ENCODE data around the gene UBE2O.

UBE2O gene

GRCh38 chr17:76485569-76485968 lies 32.6 kb upstream of the UBE2O start:
- DNase-seq (ENCODE audit: low read depth), result no peak

GRCh38 chr17:76484228-76484725 lies 31.3 kb upstream of the UBE2O start:
- DNase-seq (ENCODE audit: low read depth), result no peak

GRCh38 chr17:76481071-76481655 lies 28.2 kb upstream of the UBE2O start:
- DNase-seq (ENCODE audit: low read depth), result no peak

GRCh38 chr17:76480632-76481031 lies 27.7 kb upstream of the UBE2O start:
- DNase-seq (ENCODE audit: low read depth), result no peak

GRCh38 chr17:76479515-76480060 lies 26.6 kb upstream of the UBE2O start:
- DNase-seq (ENCODE audit: low read depth), result no peak

GRCh38 chr17:76478730-76479514 lies 26.0 kb upstream of the UBE2O start:
- DNase-seq (ENCODE audit: low read depth), result no peak

- DNase-seq (ENCODE audit: low read depth), result no peak
Observed at GRCh38 chr17:76478097-76478496, 25.1 kb upstream of the UBE2O start.

- DNase-seq (ENCODE audit: low read depth), result no peak
Observed at GRCh38 chr17:76477576-76477975, 24.6 kb upstream of the UBE2O start.

- no peak for DNase-seq (ENCODE audit: low read depth)
Observed at GRCh38 chr17:76476736-76477135, 23.8 kb upstream of the UBE2O start.

GRCh38 chr17:76475302-76475701 lies 22.4 kb upstream of the UBE2O start:
- DNase-seq (ENCODE audit: low read depth), result no peak

- DNase-seq (ENCODE audit: low read depth), result no peak
Observed at GRCh38 chr17:76474894-76475293, 21.9 kb upstream of the UBE2O start.

- DNase-seq (ENCODE audit: low read depth), result no peak
Observed at GRCh38 chr17:76474238-76474637, 21.3 kb upstream of the UBE2O start.

GRCh38 chr17:76473541-76473985 lies 20.6 kb upstream of the UBE2O start:
- DNase-seq (ENCODE audit: low read depth), result no peak

- no peak for DNase-seq (ENCODE audit: low read depth)
Observed at GRCh38 chr17:76472726-76473125, 19.8 kb upstream of the UBE2O start.

- no peak for DNase-seq (ENCODE audit: low read depth)
Observed at GRCh38 chr17:76472258-76472645, 19.3 kb upstream of the UBE2O start.

- no peak for DNase-seq (ENCODE audit: low read depth)
Observed at GRCh38 chr17:76471498-76472257, 18.7 kb upstream of the UBE2O start.

- DNase-seq (ENCODE audit: low read depth), result no peak
Observed at GRCh38 chr17:76469991-76470739, 17.2 kb upstream of the UBE2O start.

- no peak for DNase-seq (ENCODE audit: low read depth)
Observed at GRCh38 chr17:76469076-76469990, 16.4 kb upstream of the UBE2O start.

- DNase-seq (ENCODE audit: low read depth), result no peak
Observed at GRCh38 chr17:76468634-76469010, 15.7 kb upstream of the UBE2O start.

GRCh38 chr17:76467809-76468633 lies 15.1 kb upstream of the UBE2O start:
- no peak for DNase-seq (ENCODE audit: low read depth)

All from stromal cell of bone marrow (primary cell).